Activated CD4-positive, alpha-beta T cell treated with anti-CD3 and anti-CD28 coated beads, Interleukin-2, amount 10 ng/mL, durations not matched to agents 24 days and 14 days (primary cell): ENCODE measurements around the gene BLCAP. TPM values are rescaled to one million over a fixed set of nuclear protein-coding genes. Genes with fewer than 3 reads are reported as not detected.
"Not testable (repeated sequence)": the region's sequence is repeated elsewhere in the genome, so short reads cannot be mapped to it uniquely, and the experiment has no call there.

ENCODE experiments used
- DNase-seq: peaks from one replicate; pipeline ENCODE4 v3.0.0; 2022
- H3K27ac Mint-ChIP-seq: one replicate; pipeline ENCODE4 v1.8.0; 2022; ENCODE audit warnings: mild to moderate bottlenecking, mixed read lengths
- H3K27me3 Mint-ChIP-seq: one replicate; pipeline ENCODE4 v1.8.0; 2022; ENCODE audit warnings: mixed read lengths
- H3K36me3 Mint-ChIP-seq: one replicate; pipeline ENCODE4 v1.8.0; 2022; ENCODE audit warnings: low read depth, mild to moderate bottlenecking, mixed read lengths
- H3K4me1 Mint-ChIP-seq: one replicate; pipeline ENCODE4 v1.8.0; 2021; ENCODE audit warnings: mixed read lengths
- H3K4me3 Mint-ChIP-seq: one replicate; pipeline ENCODE4 v1.8.0; 2022; ENCODE audit warnings: mild to moderate bottlenecking, moderate library complexity, mixed read lengths
- H3K9me3 Mint-ChIP-seq: one replicate; pipeline ENCODE4 v1.8.0; 2021; ENCODE audit warnings: mixed read lengths
- intact Hi-C: fragments of 100-400 bp; cut with micrococcal nuclease; formaldehyde crosslinking; loops from one replicate; pipeline ENCODE4 v1.15.1; 2023
- total RNA-seq: library from RNA; stranded (reverse); gene quantifications from 2 replicates; pipeline ENCODE4 v1.2.3, GENCODE V29; 2022

Gene BLCAP, protein sequence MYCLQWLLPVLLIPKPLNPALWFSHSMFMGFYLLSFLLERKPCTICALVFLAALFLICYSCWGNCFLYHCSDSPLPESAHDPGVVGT
- 31.7 and 31.9 TPM in 2 replicates for total RNA-seq

DNA sequence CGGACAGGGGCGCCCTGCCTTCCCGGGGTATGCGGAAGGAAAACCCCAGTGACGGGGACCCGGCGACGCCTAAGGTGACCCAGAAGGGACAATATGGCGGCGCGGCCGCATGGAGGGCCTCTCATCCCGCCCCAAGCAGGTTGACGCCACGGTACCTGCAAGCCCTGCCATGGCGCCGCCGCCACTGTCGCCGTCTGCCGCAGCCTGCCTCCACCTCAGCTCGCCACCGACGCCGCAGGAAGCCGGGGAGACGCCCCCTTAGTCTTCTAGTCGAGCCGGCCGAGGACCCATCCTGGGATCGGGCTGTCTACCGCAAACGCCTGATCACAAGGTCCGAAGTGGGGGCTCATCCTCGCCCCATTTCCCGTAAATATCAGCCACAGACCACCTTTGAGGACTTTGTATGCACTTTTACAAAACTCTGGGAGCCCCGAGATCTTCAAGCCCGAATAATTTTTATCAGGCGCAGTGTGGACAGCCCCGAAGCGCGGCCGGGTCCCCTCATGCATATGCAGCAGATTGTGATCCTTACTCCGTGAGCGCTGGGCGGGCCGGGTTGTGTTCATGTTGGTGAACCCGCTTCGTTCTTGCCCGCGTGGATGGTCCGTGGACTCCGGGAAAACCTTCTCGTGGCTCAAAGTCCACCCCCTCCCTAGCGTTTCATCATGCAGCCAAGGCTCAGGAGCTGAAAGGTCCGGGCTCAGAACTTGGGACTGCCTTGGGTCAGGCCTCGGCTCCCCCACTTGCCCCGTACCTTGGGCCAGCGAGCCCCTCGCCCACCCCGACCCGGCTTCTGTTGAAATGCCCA, at the start of gene BLCAP:
Gene BLCAP, minus strand, starts transcription at position 239 of the 808 bp plus-strand sequence. CDS start 8,702 bp downstream, outside the sequence.
- peaks cover 10% of the 10 kb centered on the region for H3K36me3 Mint-ChIP-seq
- DNase-seq, result peak; percentile 98
- intact Hi-C loops, result loop anchor here (1.0 to 10.0 kb wide), 5 partner anchors 121 to 1063 kb away; partner anchors contain the start of genes MANBAL, RBL1 and TGIF2
- H3K27me3 Mint-ChIP-seq, result peaks cover 5% of the 10 kb centered on the region
- no peaks in the 10 kb centered on the region for H3K9me3 Mint-ChIP-seq
- peak within 1 kb of the TSS; percentile 100 for H3K27ac Mint-ChIP-seq
- H3K4me3 Mint-ChIP-seq, result peak within 1 kb of the TSS; percentile 92
- H3K4me1 Mint-ChIP-seq, result peaks cover 42% of the 10 kb centered on the region

- H3K4me3 Mint-ChIP-seq, intact Hi-C loops, DNase-seq, H3K27me3 Mint-ChIP-seq, H3K27ac Mint-ChIP-seq, H3K4me1 Mint-ChIP-seq, H3K36me3 Mint-ChIP-seq, H3K9me3 Mint-ChIP-seq: not testable (repeated sequence)
Observed at GRCh38 chr20:37577436-37577835, 49.8 kb upstream of the BLCAP start.

- no peak overlapping the region for H3K27ac Mint-ChIP-seq
- H3K27me3 Mint-ChIP-seq, result peaks cover 4% of the 10 kb centered on the region
- H3K9me3 Mint-ChIP-seq, result no peaks in the 10 kb centered on the region
- intact Hi-C loops, result no loop called here
- H3K4me1 Mint-ChIP-seq, result no peaks in the 10 kb centered on the region
- no peaks in the 10 kb centered on the region for H3K36me3 Mint-ChIP-seq
- DNase-seq, result no peak
- H3K4me3 Mint-ChIP-seq, result no peak overlapping the region
Observed at GRCh38 chr20:37576911-37577310, 49.2 kb upstream of the BLCAP start.

GRCh38 chr20:37575884-37576283, 48.2 kb upstream of the BLCAP start:
- no peaks in the 10 kb centered on the region for H3K9me3 Mint-ChIP-seq
- H3K36me3 Mint-ChIP-seq, result no peaks in the 10 kb centered on the region
- H3K27ac Mint-ChIP-seq, result no peak overlapping the region
- DNase-seq, result no peak
- H3K27me3 Mint-ChIP-seq, result peaks cover 7% of the 10 kb centered on the region
- intact Hi-C loops, result no loop called here
- H3K4me3 Mint-ChIP-seq, result no peak overlapping the region
- no peaks in the 10 kb centered on the region for H3K4me1 Mint-ChIP-seq

- no peaks in the 10 kb centered on the region for H3K4me1 Mint-ChIP-seq
- peaks cover 15% of the 10 kb centered on the region for H3K27me3 Mint-ChIP-seq
- H3K27ac Mint-ChIP-seq, result no peak overlapping the region
- intact Hi-C loops, result no loop called here
- H3K4me3 Mint-ChIP-seq, result no peak overlapping the region
- no peak for DNase-seq
- no peaks in the 10 kb centered on the region for H3K36me3 Mint-ChIP-seq
- no peaks in the 10 kb centered on the region for H3K9me3 Mint-ChIP-seq
Observed at GRCh38 chr20:37574199-37574890, 46.7 kb upstream of the BLCAP start.

- no peak overlapping the region for H3K4me3 Mint-ChIP-seq
- DNase-seq, result no peak
- peaks cover 21% of the 10 kb centered on the region for H3K27me3 Mint-ChIP-seq
- no peaks in the 10 kb centered on the region for H3K9me3 Mint-ChIP-seq
- no peaks in the 10 kb centered on the region for H3K36me3 Mint-ChIP-seq
- no peak overlapping the region for H3K27ac Mint-ChIP-seq
- intact Hi-C loops, result no loop called here
- H3K4me1 Mint-ChIP-seq, result no peaks in the 10 kb centered on the region
Observed at GRCh38 chr20:37573626-37574198, 46.0 kb upstream of the BLCAP start.

DNA sequence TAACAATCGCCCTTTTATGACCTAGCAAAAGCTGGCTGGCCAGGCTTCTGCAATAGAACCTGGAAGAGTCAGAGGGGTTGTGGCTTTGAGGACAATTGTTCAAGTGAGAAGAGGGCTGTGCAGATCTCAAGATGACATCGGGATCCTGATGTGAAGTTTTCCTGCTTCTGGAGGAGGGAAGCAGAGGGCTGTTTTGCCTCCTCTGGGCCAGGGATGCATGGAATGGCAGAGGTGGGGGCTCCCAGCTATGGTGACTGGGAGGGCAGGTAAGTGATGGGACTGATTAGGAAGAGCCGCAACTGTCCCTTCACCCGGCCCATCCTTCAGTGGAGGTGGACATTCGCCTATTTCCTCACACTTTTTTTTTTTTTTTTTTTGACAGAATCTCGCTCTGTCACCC, 43.4 kb upstream of the BLCAP start:
- peaks cover 36% of the 10 kb centered on the region for H3K27me3 Mint-ChIP-seq
- H3K27ac Mint-ChIP-seq, result no peak overlapping the region
- intact Hi-C loops, result no loop called here
- DNase-seq, result no peak
- H3K4me1 Mint-ChIP-seq, result peaks cover 2% of the 10 kb centered on the region
- H3K9me3 Mint-ChIP-seq, result no peaks in the 10 kb centered on the region
- H3K36me3 Mint-ChIP-seq, result no peaks in the 10 kb centered on the region
- H3K4me3 Mint-ChIP-seq, result no peak overlapping the region

DNA sequence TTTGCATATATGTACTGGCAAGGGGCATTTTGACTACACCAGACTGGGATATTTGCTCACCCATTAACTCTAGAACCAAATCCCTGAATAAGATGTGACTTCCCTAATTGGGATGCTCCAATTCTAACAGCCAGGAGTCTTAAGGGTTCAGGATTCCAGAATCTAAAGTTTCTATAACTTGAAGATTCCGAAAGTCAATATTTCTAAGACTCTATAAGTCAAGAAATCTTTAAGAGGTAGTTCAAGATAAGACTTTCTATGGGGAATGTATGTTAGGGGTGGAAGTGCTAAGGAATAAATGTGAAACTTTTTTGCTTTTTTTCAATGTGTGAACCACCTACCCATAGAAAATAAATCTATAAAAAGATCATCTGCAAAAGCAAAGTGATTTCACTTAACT, 42.7 kb upstream of the BLCAP start:
- Mint-ChIP-seq H3K27me3 (peaks cover 40% of the 10 kb centered on the region), H3K9me3 (no peaks in the 10 kb centered on the region), H3K36me3 (no peaks in the 10 kb centered on the region), H3K4me3 (no peak overlapping the region), H3K4me1 (peaks cover 2% of the 10 kb centered on the region), H3K27ac (no peak overlapping the region)
- intact Hi-C loops, result no loop called here
- DNase-seq, result no peak

- Mint-ChIP-seq H3K27me3 (peaks cover 52% of the 10 kb centered on the region), H3K4me3 (no peak overlapping the region), H3K27ac (no peak overlapping the region), H3K9me3 (no peaks in the 10 kb centered on the region), H3K4me1 (peaks cover 2% of the 10 kb centered on the region), H3K36me3 (no peaks in the 10 kb centered on the region)
- DNase-seq, result no peak
- intact Hi-C loops, result loop anchor here (10.0 kb wide), 1 partner anchor 337 kb away; the partner anchor contains the start of gene VSTM2L
Observed at GRCh38 chr20:37567671-37568588, 40.3 kb upstream of the BLCAP start.

- Mint-ChIP-seq H3K4me3 (no peak overlapping the region), H3K27me3 (peaks cover 52% of the 10 kb centered on the region), H3K4me1 (peaks cover 2% of the 10 kb centered on the region), H3K27ac (no peak overlapping the region), H3K36me3 (no peaks in the 10 kb centered on the region), H3K9me3 (no peaks in the 10 kb centered on the region)
- intact Hi-C loops, result loop anchor here (10.0 kb wide), 1 partner anchor 338 kb away; the partner anchor contains the start of gene VSTM2L
- no peak for DNase-seq
Observed at GRCh38 chr20:37567331-37567665, 39.6 kb upstream of the BLCAP start.

GRCh38 chr20:37566590-37567330, 39.1 kb upstream of the BLCAP start:
- Mint-ChIP-seq H3K36me3 (no peaks in the 10 kb centered on the region), H3K4me3 (no peak overlapping the region), H3K27me3 (peaks cover 50% of the 10 kb centered on the region), H3K4me1 (peaks cover 2% of the 10 kb centered on the region), H3K9me3 (no peaks in the 10 kb centered on the region), H3K27ac (no peak overlapping the region)
- intact Hi-C loops, result loop anchor here (10.0 kb wide), 1 partner anchor 338 kb away; the partner anchor contains the start of gene VSTM2L
- no peak for DNase-seq

DNA sequence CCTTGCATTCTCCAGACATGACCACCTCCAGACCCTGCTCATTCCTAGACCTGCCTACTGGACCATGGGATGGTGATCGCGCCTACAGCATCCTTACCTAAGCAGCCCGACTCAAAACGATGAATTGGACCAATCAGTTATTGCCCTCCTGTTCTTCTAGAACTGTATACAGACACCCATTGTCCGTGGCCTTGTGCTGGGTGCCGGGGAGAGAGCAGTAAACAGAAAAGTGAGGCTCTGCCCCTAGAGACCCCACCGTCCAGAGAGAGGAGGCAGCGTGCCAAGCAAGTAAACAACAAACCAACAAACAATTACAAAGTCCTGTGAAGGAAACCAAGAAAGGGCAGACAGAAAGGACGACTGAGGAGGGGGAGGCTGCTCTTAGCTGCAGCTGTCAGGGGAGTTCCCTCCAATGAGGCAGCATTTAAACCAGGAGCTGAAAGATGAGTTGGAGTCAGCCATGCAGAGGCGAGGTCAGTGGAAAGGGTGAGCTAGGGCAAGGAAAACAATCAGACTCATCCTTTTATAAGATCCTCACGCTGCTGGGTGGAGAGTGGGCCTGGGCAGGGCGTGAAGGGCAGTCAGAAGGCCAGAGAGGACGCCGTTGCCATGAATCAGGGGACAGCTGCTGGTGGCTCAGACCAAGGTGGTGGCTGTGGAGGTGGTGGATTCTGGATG, 37.6 kb upstream of the BLCAP start:
- Mint-ChIP-seq H3K27me3 (peaks cover 44% of the 10 kb centered on the region), H3K27ac (no peak overlapping the region), H3K36me3 (no peaks in the 10 kb centered on the region), H3K4me3 (no peak overlapping the region), H3K9me3 (no peaks in the 10 kb centered on the region), H3K4me1 (peaks cover 2% of the 10 kb centered on the region)
- DNase-seq, result no peak
- intact Hi-C loops, result loop anchor here (10.0 kb wide), 1 partner anchor 340 kb away; the partner anchor contains the start of gene VSTM2L
